Measurements from ENCODE around the gene LINGO4. TPM values are rescaled to one million over a fixed set of nuclear protein-coding genes. Genes with fewer than 3 reads are reported as not detected.

The LINGO4 gene
- total and polyA plus RNA-seq, 2 of the 13 experiments (the other 11 are each of a cell fraction or from before 2014, with no cell fraction given), result 0.02 to 0.05 TPM

GRCh38 chr1:151762941-151763921, 42.0 kb downstream of the LINGO4 start, which contains the start of gene MRPL9 (continued):
- TF ChIP-seq PBX3 (CRISPR knock-in tag; IDR thresholded peaks at IDR 0.05; ENCODE audit: borderline replicate concordance), result no peak
- TF ChIP-seq ZNF577 (CRISPR knock-in tag; IDR thresholded peaks at IDR 0.05; ENCODE audit: borderline replicate concordance, low read depth), result no peak
- no peak for TF ChIP-seq DZIP1 (CRISPR knock-in tag; IDR thresholded peaks at IDR 0.05)
- no peak for TF ChIP-seq U2AF1 (optimal IDR thresholded peaks at IDR 0.05; ENCODE audit: low read depth, low read length)
- TF ChIP-seq ZNF383 (CRISPR knock-in tag; IDR thresholded peaks at IDR 0.05; ENCODE audit: borderline replicate concordance), result no peak
- peak; percentile 72 for TF ChIP-seq DR1 (CRISPR knock-in tag; IDR thresholded peaks at IDR 0.05)
- peak; percentile 28; the same call in 1 of the 2 replicates for TF ChIP-seq FOSL1 (CRISPR knock-in tag; IDR thresholded peaks at IDR 0.05; ENCODE audit: borderline replicate concordance)
- peak; percentile 90 for TF ChIP-seq ZNF547 (CRISPR knock-in tag; IDR thresholded peaks at IDR 0.05)
- TF ChIP-seq AKAP8 (CRISPR knock-in tag; IDR thresholded peaks at IDR 0.05), result no peak; the same call in 1 of the 2 replicates
- TF ChIP-seq MAX (IDR thresholded peaks at IDR 0.05), result peak; percentile 51; the same call in 1 of the 2 replicates
- peak; percentile 82; the same call in 1 of the 2 replicates for TF ChIP-seq TOPORS (CRISPR knock-in tag; IDR thresholded peaks at IDR 0.05)
- no peak for TF ChIP-seq ZNF260 (CRISPR knock-in tag; IDR thresholded peaks at IDR 0.05; ENCODE audit: borderline replicate concordance, low read depth)
- TF ChIP-seq ZZZ3 (CRISPR knock-in tag; IDR thresholded peaks at IDR 0.05; ENCODE audit: borderline replicate concordance), result no peak; the same call in 1 of the 2 replicates
- TF ChIP-seq EEA1 (CRISPR knock-in tag; IDR thresholded peaks at IDR 0.05; ENCODE audit: borderline replicate concordance), result peak; percentile 79
- no peak for TF ChIP-seq KDM1A (CRISPR knock-in tag; IDR thresholded peaks at IDR 0.05)
- TF ChIP-seq NONO (IDR thresholded peaks at IDR 0.05), result no peak
- peak; percentile 78 for TF ChIP-seq NONO (CRISPR knock-in tag; conservative IDR thresholded peaks at IDR 0.05)
- peak; percentile 87 for TF ChIP-seq ARID4A (CRISPR knock-in tag; IDR thresholded peaks at IDR 0.05; ENCODE audit: borderline replicate concordance)

Measured in HepG2 (cell line).